Measurements from ENCODE around the gene PCSK2.

PCSK2 gene

GRCh38 chr20:17515053-17515452 is 288.2 kb downstream of the PCSK2 start:
- Histone ChIP-seq H3F3A (ENCODE audit: insufficient read depth, low read length) (no peaks in the 10 kb centered on the region), H3K27me3 (replicated peaks; ENCODE audit: insufficient read depth, low read length) (no peaks in the 10 kb centered on the region), H3K9me3 (replicated peaks; ENCODE audit: insufficient read depth, low read length) (no peaks in the 10 kb centered on the region), H3K4me1 (ENCODE audit: low read length) (0 out of 2 replicates have a peak, but pooled peaks cover 7% of the 10 kb centered on the region), H3K9ac (ENCODE audit: low read length) (no peak overlapping the region), H3K4me3 (ENCODE audit: low read length) (no peak overlapping the region), H3K4me2 (ENCODE audit: low read depth, low read length) (no peak overlapping the region), H2AFZ (ENCODE audit: low read length) (no peak overlapping the region), H3K79me2 (ENCODE audit: low read length) (no peaks in the 10 kb centered on the region), H4K20me1 (ENCODE audit: insufficient read depth, low read length) (no peaks in the 10 kb centered on the region), H3K27ac (ENCODE audit: low read length) (no peak overlapping the region), H3K9me2 (replicated peaks; ENCODE audit: insufficient read depth, low read length) (no peaks in the 10 kb centered on the region), H3K36me3 (replicated peaks; ENCODE audit: insufficient read depth, low read length) (no peaks in the 10 kb centered on the region)
- no peak for DNase-seq
- no peak for TF ChIP-seq EZH2phosphoT487 (IDR thresholded peaks at IDR 0.05; ENCODE audit: low read length)
- TF ChIP-seq CTCF (IDR thresholded peaks at IDR 0.05; ENCODE audit: low read length) = no peak
- TF ChIP-seq EZH2 (optimal IDR thresholded peaks at IDR 0.05; ENCODE audit: low read depth, low read length) = no peak

GRCh38 chr20:17518339-17519052 is 291.7 kb downstream of the PCSK2 start:
- Histone ChIP-seq H3K4me1 (ENCODE audit: low read length) (no peaks in the 10 kb centered on the region), H3K36me3 (replicated peaks; ENCODE audit: insufficient read depth, low read length) (no peaks in the 10 kb centered on the region), H3F3A (ENCODE audit: insufficient read depth, low read length) (no peaks in the 10 kb centered on the region), H3K4me2 (ENCODE audit: low read depth, low read length) (no peak overlapping the region), H3K4me3 (ENCODE audit: low read length) (no peak overlapping the region), H4K20me1 (ENCODE audit: insufficient read depth, low read length) (no peaks in the 10 kb centered on the region), H3K27ac (ENCODE audit: low read length) (no peak overlapping the region), H3K9me2 (replicated peaks; ENCODE audit: insufficient read depth, low read length) (no peaks in the 10 kb centered on the region), H3K9ac (ENCODE audit: low read length) (no peak overlapping the region), H3K9me3 (replicated peaks; ENCODE audit: insufficient read depth, low read length) (no peaks in the 10 kb centered on the region), H2AFZ (ENCODE audit: low read length) (no peak overlapping the region), H3K79me2 (ENCODE audit: low read length) (no peaks in the 10 kb centered on the region), H3K27me3 (replicated peaks; ENCODE audit: insufficient read depth, low read length) (no peaks in the 10 kb centered on the region)
- TF ChIP-seq EZH2phosphoT487 (IDR thresholded peaks at IDR 0.05; ENCODE audit: low read length) (no peak), CTCF (IDR thresholded peaks at IDR 0.05; ENCODE audit: low read length) (no peak), EZH2 (optimal IDR thresholded peaks at IDR 0.05; ENCODE audit: low read depth, low read length) (no peak)
- no peak for DNase-seq

- Histone ChIP-seq H3K9me2 (replicated peaks; ENCODE audit: insufficient read depth, low read length) (no peaks in the 10 kb centered on the region), H3K27me3 (replicated peaks; ENCODE audit: insufficient read depth, low read length) (no peaks in the 10 kb centered on the region), H3K9me3 (replicated peaks; ENCODE audit: insufficient read depth, low read length) (no peaks in the 10 kb centered on the region), H4K20me1 (ENCODE audit: insufficient read depth, low read length) (no peaks in the 10 kb centered on the region), H3F3A (ENCODE audit: insufficient read depth, low read length) (no peaks in the 10 kb centered on the region), H3K27ac (ENCODE audit: low read length) (no peak overlapping the region), H3K4me1 (ENCODE audit: low read length) (no peaks in the 10 kb centered on the region), H3K9ac (ENCODE audit: low read length) (no peak overlapping the region), H3K4me3 (ENCODE audit: low read length) (no peak overlapping the region), H2AFZ (ENCODE audit: low read length) (no peak overlapping the region), H3K36me3 (replicated peaks; ENCODE audit: insufficient read depth, low read length) (no peaks in the 10 kb centered on the region), H3K4me2 (ENCODE audit: low read depth, low read length) (no peak overlapping the region), H3K79me2 (ENCODE audit: low read length) (no peaks in the 10 kb centered on the region)
- no peak for TF ChIP-seq EZH2 (optimal IDR thresholded peaks at IDR 0.05; ENCODE audit: low read depth, low read length)
- TF ChIP-seq EZH2phosphoT487 (IDR thresholded peaks at IDR 0.05; ENCODE audit: low read length) = no peak
- no peak for TF ChIP-seq CTCF (IDR thresholded peaks at IDR 0.05; ENCODE audit: low read length)
- no peak for DNase-seq
Observed at GRCh38 chr20:17519606-17520285, 292.9 kb downstream of the PCSK2 start.
